ENCODE data around the gene DAP.

The DAP gene

GRCh38 chr5:10760921-10761184 is 181 bp downstream of the DAP start:
- DNase-seq (ENCODE audit: low read depth, low spot score), result no peak

GRCh38 chr5:10760096-10760920 is 726 bp downstream of the DAP start:
- DNase-seq (ENCODE audit: low read depth, low spot score), result no peak

GRCh38 chr5:10759111-10759510 is 1.9 kb downstream of the DAP start:
- DNase-seq (ENCODE audit: low read depth, low spot score), result no peak

GRCh38 chr5:10757922-10758555 is 3.0 kb downstream of the DAP start:
- DNase-seq (ENCODE audit: low read depth, low spot score), result no peak

- DNase-seq (ENCODE audit: low read depth, low spot score), result no peak
These were observed 4.0 kb downstream of the DAP start for GRCh38 chr5:10757043-10757442.

DNA sequence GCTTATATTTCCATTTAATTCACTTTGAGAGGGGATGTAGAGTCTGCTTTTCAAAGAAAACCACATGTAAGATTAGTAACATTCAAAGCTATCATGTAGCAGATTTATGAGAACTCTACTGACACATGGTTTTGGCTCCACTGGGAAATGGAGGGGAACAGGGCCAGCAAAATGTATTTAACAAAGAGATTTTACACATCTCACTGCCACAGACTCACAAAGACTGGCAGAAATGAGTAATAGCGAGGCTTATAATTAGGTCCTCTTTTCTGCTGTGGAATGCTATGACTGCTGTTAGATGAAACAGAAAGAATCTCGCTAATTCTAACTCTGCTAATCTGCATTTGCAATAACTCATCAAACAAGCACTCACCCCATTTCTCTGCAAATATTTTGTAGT is 4.5 kb downstream of the DAP start:
- no peak for DNase-seq (ENCODE audit: low read depth, low spot score)

GRCh38 chr5:10753178-10753577 is 7.9 kb downstream of the DAP start:
- no peak for DNase-seq (ENCODE audit: low read depth, low spot score)

DNA sequence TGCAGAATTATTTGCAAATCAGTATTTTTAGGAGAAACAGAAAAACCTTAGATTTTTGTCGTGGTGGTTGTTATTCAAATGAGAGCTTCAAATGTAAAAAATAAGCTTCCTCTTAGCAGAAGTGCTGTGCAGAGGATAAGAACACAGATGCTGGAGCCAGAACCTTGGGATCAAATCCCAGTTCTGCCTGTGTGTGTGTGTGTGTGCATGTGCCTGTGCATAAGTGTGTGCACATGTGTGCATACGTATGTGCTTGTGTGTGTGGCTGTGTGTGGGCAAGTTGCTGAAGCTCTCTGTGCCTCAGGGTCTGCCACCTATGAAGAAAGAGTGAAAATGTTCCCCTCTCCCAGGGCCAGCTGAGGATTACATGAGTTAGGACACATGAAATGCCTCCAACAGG is 8.6 kb downstream of the DAP start:
- DNase-seq (ENCODE audit: low read depth, low spot score), result no peak

- no peak for DNase-seq (ENCODE audit: low read depth, low spot score)
These were observed 10.1 kb downstream of the DAP start for GRCh38 chr5:10750909-10751308.

GRCh38 chr5:10747678-10748622 is 13.1 kb downstream of the DAP start:
- no peak for DNase-seq (ENCODE audit: low read depth, low spot score)

DNA sequence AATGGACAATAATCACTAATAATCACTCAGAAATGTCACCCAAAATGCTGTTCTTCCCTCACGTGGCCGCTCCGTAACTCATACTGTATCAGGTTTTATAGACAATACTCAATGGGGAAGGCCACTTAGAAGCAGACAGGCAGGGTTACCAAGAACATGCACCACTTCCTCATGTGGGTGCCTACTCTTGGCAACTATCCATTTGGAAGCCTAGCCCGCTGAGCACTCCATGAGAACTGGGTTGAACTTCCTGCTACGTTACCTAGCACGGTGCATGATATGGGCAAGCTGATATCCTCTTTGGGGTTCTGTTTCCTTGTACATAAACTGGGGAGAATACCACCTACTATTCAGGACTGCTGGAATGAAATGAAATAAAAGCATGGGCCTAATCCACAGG is 14.3 kb downstream of the DAP start:
- no peak for DNase-seq (ENCODE audit: low read depth, low spot score)

DNA sequence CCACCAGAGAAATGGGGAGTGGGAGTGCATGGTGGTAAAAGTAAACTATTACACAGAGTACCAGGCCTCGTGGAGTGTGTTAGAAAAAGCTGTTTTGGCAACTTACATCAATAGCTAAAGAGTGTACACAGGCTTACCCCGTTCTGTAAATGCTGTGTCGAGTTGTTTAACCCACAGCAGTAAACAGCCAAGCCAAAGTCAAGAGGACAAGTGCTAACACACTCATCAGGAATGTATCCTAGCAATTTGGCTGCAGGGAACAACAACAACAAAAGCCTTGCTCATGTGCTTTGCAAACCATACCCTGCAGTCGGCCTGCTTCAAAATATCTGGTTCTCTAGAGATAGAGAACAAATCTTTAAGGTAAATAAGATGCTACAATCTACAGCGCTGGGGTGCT is 15.9 kb downstream of the DAP start:
- DNase-seq (ENCODE audit: low read depth, low spot score), result no peak

- DNase-seq (ENCODE audit: low read depth, low spot score), result no peak
These were observed 16.4 kb downstream of the DAP start for GRCh38 chr5:10744681-10745080.

DNA sequence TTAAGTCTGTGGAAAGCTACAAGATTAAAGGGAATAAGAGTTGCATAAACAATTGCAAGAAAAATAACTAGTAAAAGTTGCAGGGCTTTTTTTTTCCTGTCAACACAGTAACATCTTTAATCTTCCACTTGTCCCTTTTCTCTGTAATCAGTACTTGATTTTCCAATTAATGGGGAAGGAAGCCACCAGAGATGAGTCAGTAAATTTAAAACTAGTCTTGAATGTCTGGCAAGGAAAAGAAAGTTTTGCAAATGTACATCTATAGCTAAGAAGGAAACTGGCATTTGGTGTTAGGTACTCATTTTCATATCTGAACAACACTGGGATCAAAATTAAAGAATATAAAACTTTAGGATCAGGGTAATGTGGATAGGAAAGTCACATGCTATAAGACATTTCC is 17.1 kb downstream of the DAP start:
- no peak for DNase-seq (ENCODE audit: low read depth, low spot score)

DNA sequence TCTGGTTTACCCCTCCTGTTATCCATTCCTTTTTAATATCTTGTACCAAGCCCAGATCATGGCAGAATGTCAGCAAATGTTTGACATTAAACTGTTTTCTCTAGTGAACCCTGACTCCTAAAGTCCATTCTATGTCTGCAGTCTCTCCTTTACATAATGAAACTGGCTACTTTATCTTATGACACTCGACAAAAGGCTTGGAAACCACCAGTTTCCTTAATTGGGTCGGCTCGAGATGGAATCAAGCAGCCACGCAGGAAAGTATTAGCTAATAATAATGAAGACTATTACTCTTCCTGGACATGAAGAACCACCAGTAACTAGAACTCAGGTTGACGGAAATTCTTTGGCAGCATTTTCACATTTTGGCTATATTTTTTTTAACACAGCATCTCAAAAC is 17.5 kb downstream of the DAP start:
- DNase-seq (ENCODE audit: low read depth, low spot score), result no peak

DNA sequence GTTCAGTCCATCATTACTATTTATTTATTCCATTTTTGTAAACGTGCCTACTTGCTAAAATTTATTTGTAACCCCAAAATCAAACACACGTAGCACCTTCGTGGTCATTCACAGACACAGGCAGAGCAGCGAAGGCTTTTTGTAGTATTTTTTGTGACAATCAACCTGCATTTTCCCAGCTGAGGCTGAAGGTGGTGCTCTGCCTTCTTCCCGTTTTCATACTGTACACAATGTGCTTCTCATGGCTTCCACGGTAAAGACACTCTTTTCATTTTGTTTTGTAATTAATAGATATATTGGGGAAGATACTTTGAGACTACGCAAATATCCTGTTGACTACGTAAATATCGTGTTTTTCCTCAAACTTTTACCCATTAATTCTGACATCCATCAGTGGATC is 19.4 kb downstream of the DAP start:
- no peak for DNase-seq (ENCODE audit: low read depth, low spot score)

GRCh38 chr5:10740384-10740783 is 20.6 kb downstream of the DAP start:
- DNase-seq (ENCODE audit: low read depth, low spot score), result no peak

GRCh38 chr5:10737880-10738279 is 23.2 kb downstream of the DAP start:
- DNase-seq (ENCODE audit: low read depth, low spot score), result no peak

DNA sequence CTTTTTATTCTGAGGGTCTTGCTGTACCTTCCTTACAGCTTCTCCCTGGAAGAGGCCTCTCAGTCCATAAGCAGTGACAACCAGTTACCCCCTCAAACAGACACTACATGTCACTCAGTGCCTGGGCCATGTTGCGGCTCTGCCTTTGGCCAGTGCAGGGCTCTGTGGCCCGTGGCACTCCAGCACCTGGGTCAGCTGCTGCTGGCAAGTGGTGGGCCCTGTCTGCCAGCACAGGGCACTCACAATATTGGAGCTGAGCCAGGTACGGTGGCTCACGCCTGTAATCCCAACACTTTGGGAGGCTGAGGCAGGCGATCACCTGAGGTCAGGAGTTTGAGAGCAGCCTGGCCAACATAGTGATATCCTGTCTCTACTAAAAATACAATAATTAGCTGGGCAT is 24.2 kb downstream of the DAP start:
- DNase-seq (ENCODE audit: low read depth, low spot score), result no peak

- DNase-seq (ENCODE audit: low read depth, low spot score), result no peak
These were observed 24.7 kb downstream of the DAP start for GRCh38 chr5:10736354-10736753.

DNA sequence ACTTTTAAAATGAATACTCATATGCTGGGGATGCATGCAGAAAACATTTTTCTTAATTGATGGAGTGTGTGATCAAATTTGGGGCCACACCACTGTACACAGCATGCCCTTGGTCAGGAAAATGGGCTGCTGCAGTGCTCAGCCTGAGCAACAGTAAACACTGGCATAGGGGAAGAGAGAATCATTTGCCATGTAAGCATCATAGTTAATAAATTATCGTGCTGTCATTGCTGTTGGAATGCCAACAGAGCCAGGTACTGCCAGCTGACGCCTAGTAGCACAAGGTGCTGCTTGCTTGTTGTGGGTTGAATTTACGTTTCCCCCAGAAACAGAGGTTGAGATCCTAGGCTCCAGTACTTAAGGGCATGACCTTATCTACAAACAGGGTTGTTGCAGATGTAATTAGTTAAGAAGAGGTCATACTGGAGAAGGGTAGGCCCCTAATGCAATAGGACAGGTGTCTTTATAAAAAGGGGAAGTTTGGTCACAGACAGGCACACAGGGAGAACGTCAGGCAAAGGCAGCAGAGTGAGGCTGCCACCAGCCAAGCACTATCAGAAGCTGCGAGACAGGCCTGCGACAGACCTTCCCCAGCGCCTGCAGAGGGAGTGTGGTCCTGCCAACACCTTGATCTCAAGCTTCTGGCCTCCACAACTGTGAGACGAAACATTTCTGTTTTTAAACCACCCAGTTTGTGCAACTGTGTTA is 25.3 kb downstream of the DAP start:
- no peak for DNase-seq (ENCODE audit: low read depth, low spot score)
